Astrocyte of the spinal cord (primary cell): ENCODE measurements around the gene PHLPP1.

Experiments
- DNase-seq: peaks from one replicate; pipeline ENCODE4 v3.0.0; 2011; ENCODE audit warnings: low read depth, low spot score
- H3K4me3 ChIP-seq: 2 replicates; pipeline ENCODE4 v1.5.1; 2011; ENCODE audit warnings: low read depth, mild to moderate bottlenecking, low read length, moderate library complexity
- in situ Hi-C: cut with HindIII; loops from 2 replicates; pipeline ENCODE4 v1.10.0; 2017; ENCODE audit warnings: low sequenced_read_pairs
- TF ChIP-seq, protein P1 (sequence below): IDR thresholded peaks from 2 replicates; pipeline ENCODE4 v1.5.1; 2012; ENCODE audit warnings: low read depth, mild to moderate bottlenecking, low read length, inconsistent platforms

Gene PHLPP1

DNA sequence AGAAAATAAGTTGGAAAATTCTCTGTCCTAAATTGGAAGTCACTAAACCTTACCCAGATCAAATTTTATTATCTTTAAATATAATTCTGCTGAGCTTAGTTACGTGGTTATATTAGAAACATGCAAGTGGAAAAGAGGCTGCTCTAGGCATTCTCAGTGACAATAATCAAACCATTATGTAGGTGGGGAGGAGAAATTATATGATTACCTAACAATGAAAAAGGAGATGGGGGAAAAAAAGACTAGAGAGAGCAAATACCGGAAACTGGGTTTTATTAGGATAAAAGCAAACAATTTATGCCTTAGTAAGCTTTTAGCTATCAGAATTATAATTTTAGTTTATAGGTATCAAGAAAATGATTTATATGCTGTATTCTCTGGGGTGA, 53.2 kb downstream of the PHLPP1 start:
- DNase-seq = no peak
- TF ChIP-seq, protein P1, sequence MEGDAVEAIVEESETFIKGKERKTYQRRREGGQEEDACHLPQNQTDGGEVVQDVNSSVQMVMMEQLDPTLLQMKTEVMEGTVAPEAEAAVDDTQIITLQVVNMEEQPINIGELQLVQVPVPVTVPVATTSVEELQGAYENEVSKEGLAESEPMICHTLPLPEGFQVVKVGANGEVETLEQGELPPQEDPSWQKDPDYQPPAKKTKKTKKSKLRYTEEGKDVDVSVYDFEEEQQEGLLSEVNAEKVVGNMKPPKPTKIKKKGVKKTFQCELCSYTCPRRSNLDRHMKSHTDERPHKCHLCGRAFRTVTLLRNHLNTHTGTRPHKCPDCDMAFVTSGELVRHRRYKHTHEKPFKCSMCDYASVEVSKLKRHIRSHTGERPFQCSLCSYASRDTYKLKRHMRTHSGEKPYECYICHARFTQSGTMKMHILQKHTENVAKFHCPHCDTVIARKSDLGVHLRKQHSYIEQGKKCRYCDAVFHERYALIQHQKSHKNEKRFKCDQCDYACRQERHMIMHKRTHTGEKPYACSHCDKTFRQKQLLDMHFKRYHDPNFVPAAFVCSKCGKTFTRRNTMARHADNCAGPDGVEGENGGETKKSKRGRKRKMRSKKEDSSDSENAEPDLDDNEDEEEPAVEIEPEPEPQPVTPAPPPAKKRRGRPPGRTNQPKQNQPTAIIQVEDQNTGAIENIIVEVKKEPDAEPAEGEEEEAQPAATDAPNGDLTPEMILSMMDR = no peak
- no peak overlapping the region for H3K4me3 ChIP-seq
- in situ Hi-C loops = no loop called here

DNA sequence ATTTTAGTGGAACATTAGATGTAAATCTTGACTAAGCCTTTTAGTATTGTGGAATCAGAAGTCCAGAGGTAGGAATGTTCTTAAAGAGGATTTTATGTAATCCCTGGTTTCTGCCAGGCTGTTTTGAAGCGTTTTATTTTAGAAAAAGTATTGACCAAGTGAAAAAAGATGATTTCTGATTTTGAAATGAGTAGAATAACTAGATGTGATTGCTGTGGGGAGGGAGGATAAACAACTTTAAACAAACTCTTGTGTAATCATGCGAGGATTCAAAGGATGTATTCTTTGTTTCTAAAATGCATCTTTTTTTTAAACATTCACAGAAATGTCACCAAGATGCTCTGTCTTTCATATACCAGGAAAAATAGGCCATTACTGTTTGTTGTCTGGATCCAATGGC, 53.9 kb downstream of the PHLPP1 start:
- TF ChIP-seq, protein P1 = no peak
- no peak overlapping the region for H3K4me3 ChIP-seq
- DNase-seq = no peak
- in situ Hi-C loops = no loop called here

DNA sequence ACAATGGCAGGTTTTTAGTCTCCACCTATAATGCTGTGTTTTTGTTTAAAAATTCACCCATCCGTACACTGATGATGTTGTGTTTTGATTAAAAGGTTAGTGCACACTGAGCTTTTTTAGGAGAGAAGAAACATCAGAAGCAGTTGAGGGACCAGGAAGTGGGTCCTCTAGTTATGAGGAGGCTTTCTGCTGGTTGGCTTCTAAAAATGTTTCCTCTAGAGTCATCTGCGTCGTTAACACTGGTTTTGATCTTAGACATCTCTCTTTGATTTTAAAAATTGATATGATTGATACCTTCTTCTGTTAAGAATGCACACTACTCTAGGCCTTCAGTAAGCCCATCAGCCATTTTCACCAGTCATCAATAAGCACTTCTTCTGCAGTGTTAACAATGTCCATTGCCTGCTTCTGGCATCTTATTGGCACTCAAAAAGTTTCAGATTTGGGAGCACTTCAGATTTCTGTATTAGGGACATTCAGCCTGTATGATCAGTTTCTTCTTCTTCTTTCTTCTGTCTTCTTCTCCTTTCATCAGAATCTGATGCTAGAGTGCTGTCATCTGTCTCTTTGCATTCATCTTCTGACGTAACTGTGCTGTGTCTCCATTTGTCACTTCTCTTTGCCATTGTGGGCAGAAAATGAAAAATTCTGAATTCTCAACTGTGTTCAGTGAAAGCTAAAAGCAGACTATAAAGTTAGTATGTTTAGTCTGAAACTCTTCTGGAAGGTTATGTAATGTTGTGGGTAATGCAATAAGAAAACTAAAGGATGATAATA, 56.3 kb downstream of the PHLPP1 start:
- H3K4me3 ChIP-seq = no peak overlapping the region
- no peak for DNase-seq
- in situ Hi-C loops = no loop called here
- TF ChIP-seq, protein P1 = no peak

DNA sequence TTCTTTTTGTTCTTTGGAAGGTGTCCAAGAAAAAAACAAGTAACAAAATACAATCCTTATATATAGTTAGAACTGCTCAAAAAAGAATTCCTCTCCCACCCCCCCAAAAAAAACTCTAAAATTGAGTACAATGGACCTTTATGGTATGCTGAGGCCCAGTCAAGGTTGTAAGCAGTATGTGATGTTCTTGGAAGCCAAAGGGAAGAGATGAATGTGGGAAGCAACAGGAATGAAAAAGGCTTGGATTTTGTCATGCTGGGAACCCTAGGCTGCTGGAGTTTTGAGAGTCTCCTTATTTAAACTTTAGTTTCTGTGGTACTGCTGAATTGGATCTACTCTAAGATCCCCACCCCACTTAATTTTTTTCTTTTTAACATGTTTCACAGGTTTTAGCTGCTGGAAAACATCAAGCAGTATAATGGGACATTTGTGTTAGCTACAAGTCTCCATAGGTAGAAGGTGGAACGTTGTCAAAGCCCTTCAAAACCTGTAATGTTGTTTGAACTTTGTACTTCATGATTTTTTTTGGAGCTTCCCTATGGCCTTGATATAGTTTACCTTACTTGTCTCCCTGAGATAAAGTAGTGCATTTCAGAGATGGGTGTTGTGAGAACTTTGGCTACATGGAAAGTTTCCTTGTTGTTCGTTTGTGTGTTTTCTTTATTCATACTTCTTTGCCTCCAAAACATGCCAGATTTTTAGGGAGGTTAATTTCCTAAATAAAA, 57.7 kb downstream of the PHLPP1 start:
- TF ChIP-seq, protein P1 = no peak
- no peak overlapping the region for H3K4me3 ChIP-seq
- DNase-seq = no peak
- in situ Hi-C loops = no loop called here

DNA sequence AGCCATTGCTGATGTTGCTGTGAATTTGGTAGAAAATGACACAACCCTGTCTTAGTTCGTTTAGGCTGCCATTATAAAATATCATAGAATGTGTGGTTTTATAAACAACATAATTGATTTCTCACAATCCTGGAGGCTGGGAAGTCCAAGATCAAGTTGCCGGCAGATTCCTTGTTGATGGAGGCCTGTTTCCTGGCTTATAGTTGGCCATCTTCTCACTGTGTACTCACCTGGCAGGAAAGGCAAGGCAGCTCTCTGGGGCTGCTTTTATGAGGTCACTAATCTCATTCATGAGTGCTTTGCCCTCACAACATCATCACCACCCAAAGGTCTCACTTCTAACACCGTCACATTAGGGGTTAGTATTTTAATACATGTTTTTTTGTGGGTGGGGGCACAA, 58.4 kb downstream of the PHLPP1 start:
- TF ChIP-seq, protein P1 = no peak
- in situ Hi-C loops = no loop called here
- DNase-seq = no peak
- no peak overlapping the region for H3K4me3 ChIP-seq

DNA sequence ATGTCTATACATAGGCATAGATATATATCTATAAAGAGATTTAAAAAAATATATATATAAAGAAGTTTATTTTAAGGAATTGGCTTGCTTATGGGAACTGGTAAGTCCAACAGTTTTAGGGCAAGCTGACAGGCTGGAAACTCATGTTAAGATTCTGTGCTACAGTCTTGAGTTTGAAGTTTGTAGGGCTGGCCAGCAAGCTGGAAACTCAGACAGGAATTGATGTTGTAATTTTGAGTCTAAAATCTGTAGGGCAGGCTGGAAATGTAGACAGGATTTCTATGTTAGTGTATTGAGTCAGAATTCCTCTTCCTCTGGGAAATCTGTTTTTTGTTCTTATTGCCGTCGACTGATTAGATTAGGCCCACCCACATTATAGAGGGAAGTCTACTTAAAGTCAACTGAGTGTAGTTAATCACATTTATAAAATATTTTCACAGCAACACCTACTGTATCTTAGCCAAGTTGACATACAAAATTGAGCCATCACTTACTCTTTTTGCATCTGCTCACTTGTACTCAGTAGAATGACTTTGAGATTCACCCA, 60.8 kb downstream of the PHLPP1 start:
- no peak overlapping the region for H3K4me3 ChIP-seq
- TF ChIP-seq, protein P1 = no peak
- in situ Hi-C loops = no loop called here
- DNase-seq = no peak
